HuH-7 (cell line): ENCODE results near the gene HSPB9.
"Not testable (repeated sequence)": the region's sequence is repeated elsewhere in the genome, so short reads cannot be mapped to it uniquely, and the experiment has no call there.

Experiments used
- DNase-seq: peaks from one replicate; pipeline ENCODE4 v3.0.0; 2011; ENCODE audit warnings: low spot score

HSPB9 gene

GRCh38 chr17:42120161-42120769 is 2.3 kb upstream of the HSPB9 start:
- DNase-seq = no peak

DNA sequence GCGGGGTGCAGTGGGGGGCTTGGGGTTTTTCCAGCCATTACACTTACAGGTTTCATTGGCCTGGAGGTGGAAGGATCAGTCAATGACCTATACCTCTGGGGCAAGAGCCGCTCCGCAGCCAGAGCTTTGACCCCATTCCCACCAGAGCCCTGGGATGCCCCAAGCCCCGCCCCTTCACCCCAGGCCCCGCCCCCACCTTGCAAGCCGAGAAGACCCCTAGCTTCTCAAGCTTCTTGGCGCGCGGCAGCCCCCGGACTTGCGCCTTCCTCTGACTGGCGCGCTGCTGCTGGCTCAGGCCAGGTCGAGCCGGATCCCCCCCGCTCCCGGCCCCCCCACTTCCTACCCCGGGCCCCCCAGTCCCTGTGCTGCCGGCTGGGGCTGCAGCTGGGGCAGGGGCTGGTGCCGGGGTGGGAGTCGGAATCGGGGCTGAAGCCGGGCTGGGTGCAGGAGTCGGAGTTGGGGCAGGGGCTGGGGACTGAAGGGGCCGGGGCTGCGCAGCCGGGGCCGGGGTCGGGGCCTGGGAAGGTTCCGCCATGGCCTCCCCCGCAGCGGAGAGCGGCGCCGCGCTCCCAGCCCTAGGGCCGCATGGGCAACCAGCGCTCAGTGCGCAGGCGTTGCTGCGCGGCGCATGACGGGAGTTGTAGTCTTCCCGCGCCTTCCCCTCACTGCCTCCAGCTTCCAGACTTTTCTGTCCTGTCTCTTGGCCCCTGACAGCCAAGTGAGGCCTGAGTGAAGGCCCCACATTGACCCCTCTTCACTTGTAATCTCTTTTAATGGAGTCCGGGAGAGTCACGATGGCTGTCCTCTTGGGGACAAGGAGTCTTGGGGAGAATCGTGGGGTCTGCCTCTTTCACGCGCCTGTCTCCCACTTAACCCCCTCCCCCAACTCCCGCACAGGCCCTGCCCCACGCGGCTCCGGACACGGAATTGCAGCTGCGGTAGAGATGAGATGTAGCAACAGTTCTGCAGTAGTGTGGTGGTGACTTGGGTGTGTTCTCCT is 1.5 kb upstream of the HSPB9 start, which contains the start of gene KAT2A:
KAT2A (minus strand) TSS at position 598 of the 1,000 bp plus-strand sequence; CDS start at position 535, 63 bp downstream.
- DNase-seq = peak; percentile 98

GRCh38 chr17:42124256-42124655 is 1.7 kb downstream of the HSPB9 start:
- no peak for DNase-seq

- DNase-seq = no peak
Measured at GRCh38 chr17:42125565-42125964, 3.0 kb downstream of the HSPB9 start.

DNA sequence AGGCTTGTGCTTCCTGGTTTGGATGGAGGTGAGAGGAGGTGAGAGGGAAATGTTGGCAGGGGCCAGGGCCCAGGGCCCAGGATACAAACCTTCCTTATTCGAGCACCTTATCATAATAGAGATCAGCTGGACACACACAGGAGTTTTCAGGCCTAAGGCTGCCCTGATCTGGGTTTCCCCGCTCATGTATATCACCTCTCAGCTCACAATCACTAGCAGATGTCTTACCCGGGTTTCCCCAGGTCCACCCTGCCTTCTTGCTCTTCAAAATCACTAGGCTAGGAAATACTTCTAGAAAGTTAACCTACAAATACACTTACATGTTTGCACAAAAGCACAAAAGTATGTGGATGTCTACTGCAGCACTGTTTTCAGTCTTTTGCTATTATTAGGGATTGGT is 4.2 kb downstream of the HSPB9 start:
- DNase-seq = no peak

DNA sequence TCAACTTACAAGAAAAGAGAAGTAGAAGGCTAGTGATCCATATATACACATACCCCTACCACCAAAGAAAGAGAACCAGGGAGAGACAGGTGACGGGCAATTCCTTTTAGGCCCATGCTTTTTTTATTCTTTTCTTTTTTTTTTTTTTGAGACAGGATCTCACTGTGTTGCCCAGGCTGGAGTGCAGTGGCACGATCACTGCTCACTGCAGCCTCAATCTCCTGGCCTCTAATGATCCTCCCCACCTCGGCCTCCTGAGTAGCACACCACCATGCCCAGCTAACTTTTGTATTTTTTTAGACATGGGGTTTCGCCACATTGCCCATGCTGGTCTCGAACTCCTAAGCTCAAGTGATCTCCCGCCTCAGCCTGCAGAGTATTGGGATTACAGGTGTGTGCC is 4.8 kb downstream of the HSPB9 start:
- no peak for DNase-seq

DNA sequence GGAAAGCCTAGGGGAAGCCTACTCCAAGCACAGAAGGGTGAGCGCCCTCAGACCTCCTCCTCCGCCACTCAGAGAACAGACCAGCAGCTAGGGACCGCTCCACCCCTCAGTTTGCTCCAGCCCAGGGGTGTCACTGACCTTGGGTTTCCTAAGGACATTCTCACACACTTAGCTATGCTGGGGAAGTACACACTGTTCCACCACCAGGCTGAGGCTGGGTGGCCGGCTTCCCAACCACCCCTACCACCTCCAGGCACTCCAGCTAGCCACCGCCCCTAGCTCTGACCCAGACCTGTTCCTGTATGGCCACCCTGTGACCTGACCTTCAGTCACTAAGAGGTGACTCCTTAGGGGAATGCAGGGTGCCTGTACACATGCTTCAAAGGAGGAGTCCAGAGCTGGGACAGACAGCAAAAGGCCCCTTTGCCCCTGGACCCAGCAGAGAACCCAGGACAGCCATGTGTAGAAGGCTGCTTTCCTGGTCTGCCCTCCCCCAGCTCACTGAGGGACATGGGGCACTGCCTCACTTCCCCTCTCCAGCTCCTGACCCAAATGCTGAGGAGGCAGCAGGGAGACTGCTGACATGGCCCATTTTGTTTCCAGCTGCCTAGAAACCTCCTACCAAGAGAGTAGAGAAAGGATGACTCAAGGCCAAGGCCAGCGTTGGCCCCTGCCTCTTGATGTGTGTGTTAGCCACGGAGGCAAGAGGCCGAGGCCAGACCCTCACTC is 6.7 kb downstream of the HSPB9 start:
- no peak for DNase-seq

DNA sequence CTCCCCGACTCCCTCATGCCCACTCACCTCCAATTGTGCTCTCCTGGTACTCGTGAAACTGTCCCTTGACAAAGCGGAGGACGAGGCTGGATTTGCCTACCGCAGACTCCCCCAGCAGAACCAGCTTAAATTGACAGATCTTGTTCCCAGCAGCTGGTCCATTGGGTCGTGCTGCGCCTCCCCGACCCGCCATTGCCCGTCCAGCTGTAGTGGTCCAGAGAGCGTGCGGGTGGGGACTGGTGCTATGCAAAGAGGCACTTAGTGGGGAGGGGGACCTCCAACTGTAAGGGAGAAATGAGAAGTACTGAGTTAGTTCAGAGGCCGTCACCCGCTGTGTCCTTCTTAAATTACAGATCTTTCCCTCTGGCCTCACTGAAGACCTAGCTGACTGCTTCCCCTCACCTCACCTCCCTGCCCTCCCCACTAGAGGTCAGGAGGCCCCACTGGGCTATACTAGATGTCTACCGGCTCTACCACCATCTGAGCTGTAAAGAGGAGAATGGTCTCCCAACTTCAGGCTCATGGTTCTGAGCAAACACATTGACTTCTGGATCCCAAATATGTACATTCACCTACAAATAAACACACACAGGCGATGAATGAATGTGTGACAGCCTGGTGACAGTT is 7.8 kb downstream of the HSPB9 start:
- no peak for DNase-seq

- no peak for DNase-seq
Measured at GRCh38 chr17:42131232-42131631, 8.6 kb downstream of the HSPB9 start.

DNA sequence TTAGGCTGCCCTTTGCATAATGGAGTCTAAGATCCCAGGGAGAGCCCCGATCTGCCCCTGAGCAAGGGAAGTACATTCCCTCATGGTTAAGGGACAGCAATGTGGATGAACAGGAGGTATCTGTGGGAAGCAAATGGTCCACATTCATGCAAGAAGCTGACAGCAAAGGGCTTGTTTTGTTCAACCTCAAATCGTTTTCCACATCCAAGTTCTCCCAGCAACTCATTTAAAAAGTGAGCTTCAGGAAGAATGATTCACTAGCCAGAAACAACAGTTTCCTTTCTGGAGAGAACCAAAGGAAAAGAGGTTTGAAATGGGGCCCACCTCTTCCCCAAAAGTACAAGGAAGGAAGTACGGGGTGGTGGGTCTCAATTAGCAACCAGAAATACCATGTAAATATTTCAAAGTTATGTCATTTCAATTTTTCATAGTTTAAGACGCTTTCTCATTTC is 9.4 kb downstream of the HSPB9 start:
- no peak for DNase-seq

DNA sequence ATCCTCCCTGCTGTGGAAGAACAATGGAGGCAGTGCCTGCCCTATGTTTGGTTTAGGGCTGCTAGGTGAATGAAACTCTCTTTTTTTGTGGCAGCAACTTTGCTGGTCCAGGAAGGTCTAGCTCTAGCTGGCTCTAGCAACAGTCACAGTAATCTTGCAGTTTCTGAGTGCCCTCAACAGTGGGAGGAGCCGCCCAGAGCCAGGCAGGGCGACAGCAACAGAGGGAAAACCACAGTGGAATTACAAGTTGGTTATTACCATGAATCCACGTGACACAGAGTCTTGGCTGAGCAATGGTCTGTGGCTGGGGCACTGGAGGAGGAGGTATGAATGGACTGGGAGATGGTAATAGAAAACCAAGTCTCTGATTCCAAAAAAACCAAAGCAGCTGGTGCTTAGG is 10.3 kb downstream of the HSPB9 start:
- DNase-seq = no peak

- DNase-seq = no peak
Measured at GRCh38 chr17:42133461-42134041, 10.9 kb downstream of the HSPB9 start.

GRCh38 chr17:42135151-42135550 is 12.5 kb downstream of the HSPB9 start:
- no peak for DNase-seq

DNA sequence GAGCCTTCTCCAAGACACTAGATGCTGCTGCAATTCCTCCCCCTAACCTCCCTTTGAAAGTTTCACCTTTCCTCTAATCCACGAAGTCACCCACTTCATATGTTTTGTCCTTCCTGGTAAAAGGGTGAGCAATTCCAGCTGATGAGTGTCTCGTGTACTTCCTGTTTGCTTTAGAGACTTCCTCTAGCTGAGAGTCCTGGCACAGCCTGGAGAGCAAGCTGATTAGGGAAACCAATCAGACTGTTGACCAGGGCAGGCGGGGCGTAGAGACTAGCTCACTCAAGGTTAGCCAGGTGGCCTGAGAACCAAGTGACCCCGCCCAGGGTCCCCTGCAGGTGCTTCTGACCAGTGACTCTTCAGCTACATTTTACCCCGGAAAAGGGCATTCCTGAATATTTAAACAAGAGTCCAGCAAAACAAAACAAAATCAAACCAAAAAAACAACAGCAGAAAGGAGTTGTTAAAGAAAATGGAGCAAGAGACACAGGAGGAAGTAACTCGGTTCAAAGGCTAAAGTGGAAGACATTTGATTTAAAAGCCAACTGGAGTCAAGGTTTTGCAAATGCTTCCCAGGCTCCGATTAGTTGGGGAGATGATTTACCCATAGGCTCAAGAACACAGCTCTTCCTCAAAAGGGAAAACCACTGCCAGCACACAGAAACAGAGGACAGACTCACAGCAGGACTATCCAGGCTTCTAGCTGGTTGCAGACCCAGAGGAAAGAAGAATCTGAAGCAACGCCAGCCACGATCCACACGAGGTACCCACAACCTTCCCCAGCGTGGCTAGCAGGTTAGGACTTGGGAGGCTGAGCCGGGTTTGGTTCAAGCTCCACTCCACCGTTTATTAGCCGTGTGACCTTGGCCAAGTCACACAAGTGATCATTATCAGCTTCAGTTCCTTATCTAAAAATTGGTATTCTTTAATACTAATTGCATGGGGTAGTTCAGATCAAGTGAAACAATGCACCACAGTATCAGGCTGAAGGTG is 13.4 kb downstream of the HSPB9 start:
- peak; percentile 71 for DNase-seq

DNA sequence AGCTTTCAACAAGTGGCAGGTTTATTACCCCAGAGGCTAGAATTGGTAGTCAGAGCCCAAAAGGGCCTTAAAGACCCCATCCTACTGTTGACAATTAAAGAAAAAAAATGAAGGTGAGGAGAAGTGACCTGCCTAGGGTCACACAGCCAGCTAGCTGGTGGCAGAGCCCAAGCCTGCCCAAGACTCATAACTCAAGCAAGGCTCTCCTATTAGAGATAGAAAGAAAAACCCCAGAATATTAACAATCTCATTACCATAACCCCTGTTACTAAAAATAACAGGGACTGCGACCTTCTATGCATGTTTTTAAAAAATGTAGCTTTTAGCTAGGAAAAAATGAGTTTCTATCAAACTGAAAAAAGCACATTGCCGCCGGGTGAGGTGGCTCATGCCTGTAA is 14.0 kb downstream of the HSPB9 start:
- no peak for DNase-seq

DNA sequence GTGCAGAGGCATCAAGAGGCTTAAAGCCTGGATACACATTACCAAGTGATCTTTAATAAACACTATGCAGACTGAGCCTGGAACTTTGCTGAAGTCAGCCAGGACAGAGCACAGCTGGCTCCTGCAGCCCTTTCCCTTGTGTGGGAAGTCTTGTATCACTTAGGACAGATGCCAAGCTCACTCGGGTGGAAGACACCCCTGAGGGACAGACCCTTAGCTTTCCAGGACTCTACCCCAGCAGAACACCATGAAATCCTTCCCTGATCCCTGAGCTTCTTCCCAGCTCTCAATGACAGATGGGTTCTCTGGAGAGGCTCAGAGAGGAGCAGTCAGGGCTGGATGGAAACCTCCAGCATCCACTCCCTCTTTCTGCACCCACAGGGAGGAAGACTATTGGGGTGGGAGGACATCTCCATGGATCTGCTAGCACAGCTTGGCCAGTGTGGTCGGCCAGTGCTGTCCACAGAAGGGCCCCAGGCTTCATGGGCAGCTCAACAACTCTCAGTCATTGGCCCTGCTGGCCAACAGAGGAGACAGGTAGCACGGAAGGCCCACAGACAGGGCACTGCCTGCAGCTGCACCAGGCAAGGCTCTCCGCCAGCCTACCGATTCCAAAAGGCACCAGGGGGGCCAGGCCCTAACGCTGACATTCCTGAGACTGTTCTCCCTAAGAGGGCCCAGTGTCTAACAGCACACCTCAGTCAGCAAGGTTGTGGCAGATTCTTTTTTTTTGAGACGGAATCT is 16.3 kb downstream of the HSPB9 start:
- DNase-seq = no peak

DNA sequence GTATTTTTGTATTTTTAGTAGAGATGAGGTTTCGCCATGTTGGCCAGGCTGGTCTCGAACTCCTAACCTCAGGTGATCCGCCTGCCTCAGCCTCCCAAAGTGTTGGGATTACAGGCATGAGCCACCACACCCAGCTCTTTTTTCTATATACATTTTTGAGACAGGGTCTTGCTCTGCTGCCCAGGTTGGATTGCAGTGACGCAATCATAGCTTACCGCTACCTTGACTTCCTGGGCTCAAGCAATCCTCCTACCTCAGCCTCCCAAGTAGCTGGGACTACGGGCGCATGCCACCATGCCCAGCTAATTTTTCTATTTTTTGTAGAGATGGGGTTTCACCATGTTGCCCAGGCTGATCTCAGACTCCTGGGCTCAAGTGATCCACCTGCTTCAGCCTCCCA is 18.1 kb downstream of the HSPB9 start:
- DNase-seq = not testable (repeated sequence)

- no peak for DNase-seq
Measured at GRCh38 chr17:42141382-42141781, 18.8 kb downstream of the HSPB9 start.

DNA sequence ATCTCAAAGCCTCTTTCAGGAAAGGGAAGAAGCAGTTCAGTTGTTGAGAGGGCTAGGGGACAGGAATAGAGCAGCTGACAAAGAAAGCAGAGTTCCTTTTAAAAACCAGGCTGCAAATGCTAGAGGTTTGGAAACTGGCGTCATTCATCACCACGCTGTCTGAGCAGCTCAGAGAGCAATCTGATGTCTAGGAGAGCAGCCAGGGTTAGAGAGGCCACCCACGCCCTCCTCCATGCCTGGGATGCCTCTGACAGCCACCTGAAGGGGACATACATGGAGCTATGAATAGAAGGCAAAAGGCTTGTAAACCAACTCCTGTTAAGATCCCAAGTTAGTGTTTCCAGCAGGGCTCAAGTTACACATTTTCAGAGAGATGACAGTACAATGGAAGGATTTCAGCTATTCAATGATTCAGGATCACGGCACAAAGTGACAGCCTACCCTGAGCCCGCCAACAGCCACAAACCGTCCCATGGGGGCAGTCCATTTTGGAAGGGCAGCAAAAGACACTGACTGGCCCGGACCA is 19.8 kb downstream of the HSPB9 start:
- DNase-seq = no peak
